Neutrophil (primary cell): ENCODE results near the gene OSBPL6.

Source experiments
- H3K27ac ChIP-seq: fragments of 200-600 bp; sonication (generic); 2 replicates; pipeline ENCODE4 v1.5.1; 2016; ENCODE audit warnings: mild to moderate bottlenecking, moderate library complexity
- H3K27me3 ChIP-seq: fragments of 200-600 bp; sonication (generic); 2 replicates; pipeline ENCODE4 v1.6.0; 2016; ENCODE audit warnings: mild to moderate bottlenecking
- H3K36me3 ChIP-seq: fragments of 200-600 bp; sonication (generic); 2 replicates; pipeline ENCODE4 v1.5.1; 2017
- H3K4me1 ChIP-seq, 2 experiments: fragments of 200-600 bp in 1 of 2; sonication (generic) in 1 of 2; 1 replicate in 1 of 2; 2 replicates in 1 of 2; pipeline versions ENCODE4 v1.5.1 to v1.6.1; 2013 to 2016; ENCODE audit warnings: low read depth in 1 of 2, low read length in 1 of 2, mild to moderate bottlenecking in 1 of 2, moderate library complexity in 1 of 2; ENCODE audit not compliant: control insufficient read depth in 1 of 2, insufficient read depth in 1 of 2
- H3K4me3 ChIP-seq, 2 experiments: fragments of 200-600 bp in 1 of 2; sonication (generic) in 1 of 2; 1 replicate in 1 of 2; 2 replicates in 1 of 2; pipeline ENCODE4 v1.5.1; 2013 to 2016; ENCODE audit warnings: low read depth in 1 of 2, low read length in 1 of 2, mild to moderate bottlenecking in 1 of 2, moderate library complexity in 1 of 2
- H3K9me3 ChIP-seq: fragments of 200-600 bp; sonication (generic); 2 replicates; pipeline ENCODE4 v1.5.1; 2016
- TF ChIP-seq, protein P1 (sequence below): fragments of 200-600 bp; sonication (generic); IDR thresholded peaks from 2 replicates; pipeline ENCODE4 v1.5.1; 2016; ENCODE audit warnings: antibody characterized with exemption

OSBPL6 gene

DNA sequence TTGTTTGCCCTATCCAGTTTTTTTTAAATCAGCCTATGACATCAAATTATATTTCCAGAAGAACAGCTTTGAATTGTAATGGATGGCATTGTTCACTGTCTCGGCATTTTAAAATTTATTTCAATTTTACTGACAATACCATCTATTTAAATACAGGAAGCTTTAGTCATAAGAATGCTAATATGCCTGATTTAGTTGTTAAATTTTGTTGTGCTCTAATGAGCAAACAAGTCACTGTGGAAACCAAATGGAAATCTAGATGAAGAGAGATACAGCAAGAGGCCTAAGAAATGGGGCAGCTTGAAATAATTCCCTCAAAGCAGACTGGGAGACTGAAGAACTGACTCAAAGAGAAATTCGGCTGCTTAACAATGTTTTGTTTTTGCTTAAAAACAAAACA is 76.8 kb downstream of the OSBPL6 start:
- H3K4me3 ChIP-seq, result no peak overlapping the region
- TF ChIP-seq, protein P1, sequence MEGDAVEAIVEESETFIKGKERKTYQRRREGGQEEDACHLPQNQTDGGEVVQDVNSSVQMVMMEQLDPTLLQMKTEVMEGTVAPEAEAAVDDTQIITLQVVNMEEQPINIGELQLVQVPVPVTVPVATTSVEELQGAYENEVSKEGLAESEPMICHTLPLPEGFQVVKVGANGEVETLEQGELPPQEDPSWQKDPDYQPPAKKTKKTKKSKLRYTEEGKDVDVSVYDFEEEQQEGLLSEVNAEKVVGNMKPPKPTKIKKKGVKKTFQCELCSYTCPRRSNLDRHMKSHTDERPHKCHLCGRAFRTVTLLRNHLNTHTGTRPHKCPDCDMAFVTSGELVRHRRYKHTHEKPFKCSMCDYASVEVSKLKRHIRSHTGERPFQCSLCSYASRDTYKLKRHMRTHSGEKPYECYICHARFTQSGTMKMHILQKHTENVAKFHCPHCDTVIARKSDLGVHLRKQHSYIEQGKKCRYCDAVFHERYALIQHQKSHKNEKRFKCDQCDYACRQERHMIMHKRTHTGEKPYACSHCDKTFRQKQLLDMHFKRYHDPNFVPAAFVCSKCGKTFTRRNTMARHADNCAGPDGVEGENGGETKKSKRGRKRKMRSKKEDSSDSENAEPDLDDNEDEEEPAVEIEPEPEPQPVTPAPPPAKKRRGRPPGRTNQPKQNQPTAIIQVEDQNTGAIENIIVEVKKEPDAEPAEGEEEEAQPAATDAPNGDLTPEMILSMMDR, result no peak
- peaks cover 0 to 3% of the 10 kb centered on the region in 2 experiments for H3K4me1 ChIP-seq
- no peaks in the 10 kb centered on the region for H3K36me3 ChIP-seq
- H3K27me3 ChIP-seq, result no peaks in the 10 kb centered on the region
- H3K27ac ChIP-seq, result no peak overlapping the region
- no peaks in the 10 kb centered on the region for H3K9me3 ChIP-seq

DNA sequence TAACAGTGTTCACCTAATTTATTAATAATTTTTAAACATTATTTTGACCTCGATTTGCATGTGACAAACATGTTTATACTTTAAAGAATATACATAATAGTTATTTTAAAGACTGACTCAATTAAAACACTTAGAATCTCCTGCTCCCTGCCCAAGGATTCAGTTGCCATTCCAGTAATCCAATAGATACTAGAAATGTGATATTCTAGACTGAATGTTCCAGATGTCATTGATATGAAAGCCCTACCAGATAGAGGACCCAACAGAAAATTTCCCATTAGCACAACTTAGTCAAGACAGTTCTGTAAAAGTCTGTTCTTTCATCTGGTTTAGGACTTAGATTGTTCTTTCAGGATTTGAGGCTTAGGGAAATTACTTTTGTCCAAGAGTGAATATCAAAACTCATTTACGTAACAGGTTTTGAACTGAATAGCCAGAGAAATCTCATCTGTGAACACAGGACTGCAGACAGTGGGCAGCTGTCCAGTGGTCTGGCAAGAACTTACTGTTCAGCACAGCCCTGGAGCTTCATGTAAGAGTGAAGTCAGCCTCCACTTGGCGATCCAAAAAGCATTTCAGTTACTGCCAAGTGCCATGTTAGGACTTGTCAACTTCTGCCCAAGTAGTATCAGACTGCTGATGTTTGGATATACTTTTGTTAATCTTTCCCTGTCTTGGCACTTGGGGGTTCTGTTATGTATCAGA is 77.5 kb downstream of the OSBPL6 start:
- H3K27me3 ChIP-seq, result no peaks in the 10 kb centered on the region
- H3K4me3 ChIP-seq, result no peak overlapping the region
- no peaks in the 10 kb centered on the region for H3K9me3 ChIP-seq
- H3K36me3 ChIP-seq, result no peaks in the 10 kb centered on the region
- TF ChIP-seq, protein P1, result no peak
- H3K4me1 ChIP-seq, result peaks cover 0 to 3% of the 10 kb centered on the region in 2 experiments
- no peak overlapping the region for H3K27ac ChIP-seq

DNA sequence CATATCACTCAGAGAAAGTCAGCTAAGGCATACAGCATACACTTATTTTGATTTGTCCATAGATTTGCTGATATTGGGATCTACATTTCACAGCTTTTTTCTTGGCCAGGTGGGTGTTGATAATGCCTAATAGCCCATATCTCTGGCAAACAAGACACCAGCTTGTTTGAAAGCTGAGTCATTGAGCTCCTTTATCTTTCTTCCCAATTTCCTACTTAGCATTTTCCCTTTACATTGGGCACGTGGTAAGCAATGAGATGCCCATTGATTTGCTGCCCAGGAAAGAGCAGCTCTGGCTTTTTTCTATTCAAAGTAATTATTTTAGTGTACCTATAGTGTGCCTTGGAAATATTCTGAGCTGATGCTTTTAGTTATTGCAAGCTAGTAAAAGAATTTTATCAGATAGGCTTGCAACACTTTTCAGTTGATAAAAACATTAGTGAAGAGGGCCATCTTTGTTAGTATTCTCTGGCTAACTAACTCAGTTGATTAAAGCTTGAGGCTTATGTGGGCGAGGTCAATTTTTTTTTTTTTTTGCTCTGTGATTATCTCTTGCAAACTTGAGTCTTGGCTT is 79.6 kb downstream of the OSBPL6 start:
- H3K27me3 ChIP-seq, result no peaks in the 10 kb centered on the region
- no peak overlapping the region for H3K4me3 ChIP-seq
- no peak overlapping the region for H3K27ac ChIP-seq
- no peaks in the 10 kb centered on the region for H3K9me3 ChIP-seq
- peaks cover 0 to 3% of the 10 kb centered on the region in 2 experiments for H3K4me1 ChIP-seq
- H3K36me3 ChIP-seq, result no peaks in the 10 kb centered on the region
- TF ChIP-seq, protein P1, result no peak

DNA sequence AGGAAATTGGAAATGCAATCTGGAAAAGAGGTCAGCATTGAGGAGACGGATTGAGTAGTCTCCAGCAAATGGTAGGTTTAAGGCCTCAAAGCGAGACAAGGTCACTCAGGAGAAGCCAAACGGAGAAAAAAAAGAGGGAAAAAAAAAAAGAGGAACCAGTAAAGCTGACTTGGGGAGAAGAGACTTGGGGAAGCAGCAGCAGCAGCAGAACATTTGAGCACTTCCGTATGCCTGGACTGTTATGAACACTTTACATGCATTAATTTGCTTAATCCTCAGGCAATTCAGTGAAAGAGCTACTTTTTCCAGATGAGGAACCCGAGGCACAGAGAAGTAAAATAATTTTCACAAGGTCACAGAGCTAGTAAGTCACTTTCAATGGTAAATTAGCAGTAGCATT is 81.3 kb downstream of the OSBPL6 start:
- H3K27me3 ChIP-seq, result no peaks in the 10 kb centered on the region
- H3K9me3 ChIP-seq, result no peaks in the 10 kb centered on the region
- H3K27ac ChIP-seq, result peak overlapping the region; percentile 46
- no peaks in the 10 kb centered on the region for H3K36me3 ChIP-seq
- TF ChIP-seq, protein P1, result no peak
- peaks cover 0 to 3% of the 10 kb centered on the region in 2 experiments for H3K4me1 ChIP-seq
- H3K4me3 ChIP-seq, result no peak overlapping the region

DNA sequence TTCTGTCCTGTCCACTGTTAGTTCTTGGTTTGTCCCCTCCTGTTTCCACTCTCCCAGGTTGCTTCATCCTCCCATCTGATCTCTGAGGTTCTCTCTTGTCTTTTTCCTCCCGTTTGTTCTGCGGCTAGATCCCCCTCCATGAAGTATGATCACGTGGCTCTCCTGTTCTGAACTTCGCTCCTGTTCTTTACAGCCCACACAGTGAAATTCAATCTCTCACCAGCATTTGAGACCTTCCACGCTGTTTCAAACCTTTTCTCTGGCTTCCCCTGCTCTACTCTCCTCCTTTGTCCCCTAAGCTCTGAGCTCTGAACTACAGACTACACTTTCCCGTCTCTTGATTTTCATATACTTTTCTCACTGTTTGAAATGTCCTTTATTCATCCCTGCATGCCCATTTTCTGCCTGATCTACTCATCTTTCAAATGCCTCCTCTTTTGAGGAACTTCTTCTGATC is 83.5 kb downstream of the OSBPL6 start:
- peaks cover 8 to 12% of the 10 kb centered on the region in 2 experiments for H3K4me1 ChIP-seq
- H3K9me3 ChIP-seq, result no peaks in the 10 kb centered on the region
- no peaks in the 10 kb centered on the region for H3K27me3 ChIP-seq
- H3K36me3 ChIP-seq, result no peaks in the 10 kb centered on the region
- TF ChIP-seq, protein P1, result no peak
- H3K4me3 ChIP-seq, result no peak overlapping the region
- H3K27ac ChIP-seq, result no peak overlapping the region
